SU-DHL-6 (cell line): ENCODE results near the gene CLSTN3.
"Not testable (repeated sequence)": the region's sequence is repeated elsewhere in the genome, so short reads cannot be mapped to it uniquely, and the experiment has no call there.

Experiments
- H2AFZ ChIP-seq: fragments of 200-600 bp; sonication (generic); 2 replicates; pipeline ENCODE4 v1.6.1; 2014; ENCODE audit warnings: low read depth, mild to moderate bottlenecking, moderate library complexity, mixed read lengths, antibody characterized with exemption, low read length; ENCODE audit not compliant: severe bottlenecking
- H3F3A ChIP-seq: fragments of 200-600 bp; shearing (Covaris generic); 2 replicates; pipeline ENCODE4 v1.6.0; 2016; ENCODE audit warnings: antibody characterized with exemption, mild to moderate bottlenecking; ENCODE audit not compliant: insufficient read depth
- H3K27ac ChIP-seq: fragments of 200-600 bp; sonication (generic); 2 replicates; pipeline ENCODE4 v1.5.1; 2016; ENCODE audit warnings: low read depth, mild to moderate bottlenecking, low read length, moderate library complexity, mixed read lengths
- H3K27me3 ChIP-seq: fragments of 200-600 bp; sonication (generic), shearing (Covaris generic); 2 replicates; pipeline ENCODE4 v1.6.0; 2014; ENCODE audit warnings: mild to moderate bottlenecking, low read length
- H3K36me3 ChIP-seq: fragments of 200-600 bp; sonication (generic); 2 replicates; pipeline ENCODE4 v1.6.1; 2014; ENCODE audit warnings: mild to moderate bottlenecking, low read length, mixed read lengths
- H3K4me2 ChIP-seq: fragments of 300-600, 200-600 bp; shearing (Covaris generic), sonication (generic); 2 replicates; pipeline ENCODE4 v1.6.0; 2014; ENCODE audit warnings: low read length, low read depth, mild to moderate bottlenecking; ENCODE audit not compliant: poor library complexity, severe bottlenecking
- H3K4me3 ChIP-seq: fragments of 200-600 bp; sonication (generic); 2 replicates; pipeline ENCODE4 v1.5.1; 2014; ENCODE audit warnings: antibody characterized with exemption, low read length, mild to moderate bottlenecking, mixed read lengths; ENCODE audit not compliant: insufficient read depth, poor library complexity, severe bottlenecking
- H3K79me2 ChIP-seq: fragments of 200-600 bp; sonication (generic); 2 replicates; pipeline ENCODE4 v1.6.1; 2014; ENCODE audit warnings: mild to moderate bottlenecking, low read length, moderate library complexity; ENCODE audit not compliant: insufficient read depth
- H3K9ac ChIP-seq: fragments of 200-600 bp; sonication (generic); 2 replicates; pipeline ENCODE4 v1.7.0; 2014; ENCODE audit warnings: mild to moderate bottlenecking, low read length
- H3K9me2 ChIP-seq: fragments of 200-600 bp; sonication (generic); replicated peaks from 2 replicates; pipeline ENCODE4 v1.6.1; 2014; ENCODE audit warnings: low read length; ENCODE audit not compliant: insufficient read depth
- H3K9me3 ChIP-seq: fragments of 200-600 bp; sonication (generic); 2 replicates; pipeline ENCODE4 v1.6.1; 2014; ENCODE audit warnings: low read length, mixed read lengths; ENCODE audit not compliant: insufficient read depth
- H4K20me1 ChIP-seq: fragments of 200-600 bp; sonication (generic); 2 replicates; pipeline ENCODE4 v1.6.1; 2014; ENCODE audit warnings: low read depth, mild to moderate bottlenecking, antibody characterized with exemption, low read length, moderate library complexity, mixed read lengths
- CTCF ChIP-seq: fragments of 200-600 bp; sonication (generic); IDR thresholded peaks from one replicate; pipeline ENCODE4 v1.5.1; 2017; ENCODE audit warnings: antibody characterized with exemption, mild to moderate bottlenecking, low read length, moderate library complexity; ENCODE audit not compliant: insufficient read depth, poor library complexity, severe bottlenecking
- EZH2phosphoT487 ChIP-seq: fragments of 200-600 bp; sonication (generic), shearing (Covaris generic); conservative IDR thresholded peaks from 2 replicates; pipeline ENCODE4 v1.6.1; 2018; ENCODE audit warnings: mild to moderate bottlenecking, antibody characterized with exemption, low read length, moderate library complexity, mixed read lengths

The CLSTN3 gene

GRCh38 chr12:7103837-7104584 is 26.2 kb upstream of the CLSTN3 start:
- Histone ChIP-seq H2AFZ (no peak overlapping the region), H3K9ac (no peak overlapping the region), H3K79me2 (no peaks in the 10 kb centered on the region), H3K4me2 (no peak overlapping the region), H3K27me3 (no peaks in the 10 kb centered on the region), H3K27ac (no peak overlapping the region), H3K9me3 (peaks cover 7% of the 10 kb centered on the region), H3K36me3 (no peaks in the 10 kb centered on the region; the same call in 1 of the 2 replicates), H4K20me1 (no peaks in the 10 kb centered on the region), H3K9me2 (no peaks in the 10 kb centered on the region), H3K4me3 (no peak overlapping the region), H3F3A (no peaks in the 10 kb centered on the region; the same call in 1 of the 2 replicates)
- no peak for TF ChIP-seq EZH2phosphoT487
- no peak for TF ChIP-seq CTCF

- TF ChIP-seq EZH2phosphoT487 (no peak), CTCF (no peak)
- Histone ChIP-seq H3K4me2 (no peak overlapping the region), H3F3A (no peaks in the 10 kb centered on the region; the same call in 1 of the 2 replicates), H3K27me3 (no peaks in the 10 kb centered on the region), H3K9me3 (peaks cover 7% of the 10 kb centered on the region), H4K20me1 (no peaks in the 10 kb centered on the region), H3K9me2 (no peaks in the 10 kb centered on the region), H3K79me2 (no peaks in the 10 kb centered on the region), H3K9ac (no peak overlapping the region), H3K36me3 (no peaks in the 10 kb centered on the region; the same call in 1 of the 2 replicates), H3K27ac (no peak overlapping the region), H3K4me3 (no peak overlapping the region), H2AFZ (no peak overlapping the region)
Observed at GRCh38 chr12:7106082-7106481, 24.1 kb upstream of the CLSTN3 start.

- H3K4me2 ChIP-seq, H3K27ac ChIP-seq, H3K27me3 ChIP-seq, H2AFZ ChIP-seq, H3K4me3 ChIP-seq, H4K20me1 ChIP-seq, H3F3A ChIP-seq, H3K79me2 ChIP-seq, H3K9ac ChIP-seq, H3K36me3 ChIP-seq, H3K9me2 ChIP-seq, H3K9me3 ChIP-seq: not testable (repeated sequence)
Observed at GRCh38 chr12:7107181-7107580, 23.0 kb upstream of the CLSTN3 start.

GRCh38 chr12:7107636-7108002 is 22.6 kb upstream of the CLSTN3 start:
- Histone ChIP-seq H3F3A (no peaks in the 10 kb centered on the region; the same call in 1 of the 2 replicates), H2AFZ (peak overlapping the region; percentile 88), H3K9me2 (no peaks in the 10 kb centered on the region), H3K9me3 (peaks cover 7% of the 10 kb centered on the region), H3K9ac (peak overlapping the region; percentile 82), H3K27me3 (no peaks in the 10 kb centered on the region), H3K4me2 (peak overlapping the region; percentile 99), H3K36me3 (no peaks in the 10 kb centered on the region; the same call in 1 of the 2 replicates), H3K4me3 (peak overlapping the region; percentile 79), H3K79me2 (no peaks in the 10 kb centered on the region), H3K27ac (no peak overlapping the region), H4K20me1 (no peaks in the 10 kb centered on the region)
- TF ChIP-seq CTCF (no peak), EZH2phosphoT487 (no peak)
